ENCODE measurements around the gene SMARCA4. TPM values are rescaled to one million over a fixed set of nuclear protein-coding genes. Genes with fewer than 3 reads are reported as not detected.
"Not testable (repeated sequence)": the region's sequence is repeated elsewhere in the genome, so short reads cannot be mapped to it uniquely, and the experiment has no call there.

SMARCA4 gene
- total and polyA plus RNA-seq, 4 donors: 15.9 to 35.4 (median 22.5) TPM

GRCh38 chr19:11070123-11070522, 109.3 kb downstream of the SMARCA4 start:
- no peak overlapping the region for H3K27ac ChIP-seq (ENCODE audit: low read depth in 1 of 2, low read length in 2 of 2)
- DNase-seq (ENCODE audit: low spot score): no peak
- H3K27me3 ChIP-seq (ENCODE audit: control insufficient read depth in 4 of 4, insufficient read depth in 4 of 4, low read length in 3 of 4): no peaks in the 10 kb centered on the region
- no peaks in the 10 kb centered on the region for H3K9me3 ChIP-seq (ENCODE audit: control insufficient read depth in 4 of 4, low read length in 3 of 4)
- TF ChIP-seq ZBTB33 (IDR thresholded peaks at IDR 0.05) (no peak), RXRA (IDR thresholded peaks at IDR 0.05) (no peak), HNF4G (IDR thresholded peaks at IDR 0.05) (no peak), RAD21 (IDR thresholded peaks at IDR 0.05) (no peak), HNF4A (conservative IDR thresholded peaks at IDR 0.05) (no peak), SP1 (IDR thresholded peaks at IDR 0.05) (no peak), FOXA2 (IDR thresholded peaks at IDR 0.05) (no peak), EGR1 (IDR thresholded peaks at IDR 0.05; ENCODE audit: low read depth in 2 of 2) (no peak), JUND (IDR thresholded peaks at IDR 0.05) (no peak), CTCF (IDR thresholded peaks at IDR 0.05; ENCODE audit: low read depth, low read length, missing input control) (no peak)
- peaks cover under 1 to 16% (median 14%) of the 10 kb centered on the region in 4 donors for H3K4me1 ChIP-seq (ENCODE audit: control insufficient read depth in 4 of 4, insufficient read depth in 4 of 4, low read length in 3 of 4)
- 91% methylated on average over 4 of the region's 4 CpGs for WGBS
- no peak overlapping the region for H3K9ac ChIP-seq (ENCODE audit: low read depth in 1 of 2, low read length in 2 of 2)
- H3K4me3 ChIP-seq (ENCODE audit: low read depth in 1 of 3, low read length in 3 of 3): no peak overlapping the region
- H3K36me3 ChIP-seq (ENCODE audit: control insufficient read depth in 4 of 4, insufficient read depth in 3 of 4, low read depth in 1 of 4, low read length in 3 of 4): no peaks in the 10 kb centered on the region

- Histone ChIP-seq H3K9ac (ENCODE audit: low read depth in 1 of 2, low read length in 2 of 2) (no peak overlapping the region), H3K27ac (ENCODE audit: low read depth in 1 of 2, low read length in 2 of 2) (no peak overlapping the region), H3K4me1 (ENCODE audit: control insufficient read depth in 4 of 4, insufficient read depth in 4 of 4, low read length in 3 of 4) (peaks cover 0 to 2% (median 0%) of the 10 kb centered on the region in 4 donors), H3K9me3 (ENCODE audit: control insufficient read depth in 4 of 4, low read length in 3 of 4) (no peaks in the 10 kb centered on the region), H3K36me3 (ENCODE audit: control insufficient read depth in 4 of 4, insufficient read depth in 3 of 4, low read depth in 1 of 4, low read length in 3 of 4) (no peaks in the 10 kb centered on the region), H3K4me3 (ENCODE audit: low read depth in 1 of 3, low read length in 3 of 3) (no peak overlapping the region), H3K27me3 (ENCODE audit: control insufficient read depth in 4 of 4, insufficient read depth in 4 of 4, low read length in 3 of 4) (no peaks in the 10 kb centered on the region)
- DNase-seq (ENCODE audit: low spot score): no peak
- 98% methylated on average over 9 of the region's 9 CpGs for WGBS
- no peak for TF ChIP-seq ZBTB33 (IDR thresholded peaks at IDR 0.05)
- TF ChIP-seq, protein P1, sequence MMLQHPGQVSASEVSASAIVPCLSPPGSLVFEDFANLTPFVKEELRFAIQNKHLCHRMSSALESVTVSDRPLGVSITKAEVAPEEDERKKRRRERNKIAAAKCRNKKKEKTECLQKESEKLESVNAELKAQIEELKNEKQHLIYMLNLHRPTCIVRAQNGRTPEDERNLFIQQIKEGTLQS (IDR thresholded peaks at IDR 0.05): no peak
- TF ChIP-seq GABPA (IDR thresholded peaks at IDR 0.05 in 1 of 2, conservative IDR thresholded peaks at IDR 0.05 in 1 of 2): no peak
- TF ChIP-seq MAX (IDR thresholded peaks at IDR 0.05): no peak
- TF ChIP-seq HNF4A (conservative IDR thresholded peaks at IDR 0.05): no peak
- no peak for TF ChIP-seq RXRA (IDR thresholded peaks at IDR 0.05)
- no peak for TF ChIP-seq FOXA1 (IDR thresholded peaks at IDR 0.05)
- no peak for TF ChIP-seq FOXA2 (IDR thresholded peaks at IDR 0.05)
- no peak for TF ChIP-seq JUND (IDR thresholded peaks at IDR 0.05)
- TF ChIP-seq RAD21 (IDR thresholded peaks at IDR 0.05): no peak
- no peak for TF ChIP-seq YY1 (IDR thresholded peaks at IDR 0.05)
- no peak for TF ChIP-seq SP1 (IDR thresholded peaks at IDR 0.05)
- TF ChIP-seq EGR1 (IDR thresholded peaks at IDR 0.05; ENCODE audit: low read depth in 2 of 2): no peak
- TF ChIP-seq CTCF (IDR thresholded peaks at IDR 0.05; ENCODE audit: low read depth, low read length, missing input control): no peak
- no peak for TF ChIP-seq NR2F2 (IDR thresholded peaks at IDR 0.05)
- no peak for TF ChIP-seq TAF1 (conservative IDR thresholded peaks at IDR 0.05)
Observed at GRCh38 chr19:11073568-11073967, 112.7 kb downstream of the SMARCA4 start.

GRCh38 chr19:11076792-11077191, 116.0 kb downstream of the SMARCA4 start:
- H3K4me1 ChIP-seq (ENCODE audit: control insufficient read depth in 4 of 4, insufficient read depth in 4 of 4, low read length in 3 of 4); H3K27ac ChIP-seq (ENCODE audit: low read depth in 1 of 2, low read length in 2 of 2): not testable (repeated sequence)

More at GRCh38 chr19:11076792-11077191, 116.0 kb downstream of the SMARCA4 start:
- 93% methylated on average over 9 of the region's 9 CpGs for WGBS
- not testable (repeated sequence) for H3K9ac ChIP-seq (ENCODE audit: low read depth in 1 of 2, low read length in 2 of 2); H3K36me3 ChIP-seq (ENCODE audit: control insufficient read depth in 4 of 4, insufficient read depth in 3 of 4, low read depth in 1 of 4, low read length in 3 of 4); DNase-seq (ENCODE audit: low spot score); H3K4me3 ChIP-seq (ENCODE audit: low read depth in 1 of 3, low read length in 3 of 3); H3K9me3 ChIP-seq (ENCODE audit: control insufficient read depth in 4 of 4, low read length in 3 of 4); H3K27me3 ChIP-seq (ENCODE audit: control insufficient read depth in 4 of 4, insufficient read depth in 4 of 4, low read length in 3 of 4)

Measured in liver (tissue), 9 donors.